NCI-H2107 treated with DMSO at 0.1 percent for 48 hours (cell line): ENCODE measurements around the gene CPEB4.

ENCODE experiments used
- DNase-seq: peaks from one replicate; lab custom pipeline; 2025; ENCODE audit not compliant: unreplicated experiment; lab: John Stamatoyannopoulos, UW

CPEB4 gene

GRCh38 chr5:173972925-173973615, 84.9 kb downstream of the CPEB4 start:
- DNase-seq: peak; percentile 41

- peak; percentile 3 for DNase-seq
Measured at GRCh38 chr5:173973616-173973969, 85.4 kb downstream of the CPEB4 start.

GRCh38 chr5:173974688-173975239, 86.6 kb downstream of the CPEB4 start:
- no peak for DNase-seq

- DNase-seq: no peak
Measured at GRCh38 chr5:173981185-173981761, 93.1 kb downstream of the CPEB4 start.

- DNase-seq: no peak
Measured at GRCh38 chr5:173984218-173984617, 96.1 kb downstream of the CPEB4 start.

- no peak for DNase-seq
Measured at GRCh38 chr5:173988554-173989431, 100.6 kb downstream of the CPEB4 start, which contains the start of gene C5orf47. C5orf47 (plus strand) TSS chr5:173989170; CDS start chr5:173989264, 94 bp downstream.

GRCh38 chr5:173989432-173990082, 101.4 kb downstream of the CPEB4 start:
- no peak for DNase-seq

- no peak for DNase-seq
Measured at GRCh38 chr5:173997331-173997730, 109.2 kb downstream of the CPEB4 start.

- DNase-seq: no peak
Measured at GRCh38 chr5:173998531-173998930, 110.4 kb downstream of the CPEB4 start.

GRCh38 chr5:174000076-174000475, 111.9 kb downstream of the CPEB4 start:
- no peak for DNase-seq

GRCh38 chr5:174003795-174004194, 115.6 kb downstream of the CPEB4 start:
- DNase-seq: no peak

- DNase-seq: no peak
Measured at GRCh38 chr5:174008922-174009321, 120.8 kb downstream of the CPEB4 start.

GRCh38 chr5:174010365-174010764, 122.2 kb downstream of the CPEB4 start:
- no peak for DNase-seq

GRCh38 chr5:174011441-174011840, 123.3 kb downstream of the CPEB4 start:
- DNase-seq: no peak
